ENCODE data around the gene CDH13.
A peak's percentile ranks its signal among the peaks of the same experiment; 100 is the strongest.

The CDH13 gene

GRCh38 chr16:82936941-82937551 is 310.3 kb downstream of the CDH13 start:
- no peaks in the 10 kb centered on the region for H3K27me3 Mint-ChIP-seq (ENCODE audit: low read depth, poor library complexity)
- peak overlapping the region; percentile 57 for H3K27ac Mint-ChIP-seq
- peaks cover 41% of the 10 kb centered on the region for H3K4me1 Mint-ChIP-seq
- H3K36me3 Mint-ChIP-seq (ENCODE audit: low read depth), result peaks cover 32% of the 10 kb centered on the region
- H3K9me3 Mint-ChIP-seq, result peaks cover 43% of the 10 kb centered on the region
- DNase-seq, result no peak
- peak overlapping the region; percentile 2 for H3K4me3 Mint-ChIP-seq
- no peak for TF ChIP-seq CTCF (IDR thresholded peaks at IDR 0.05)

DNA sequence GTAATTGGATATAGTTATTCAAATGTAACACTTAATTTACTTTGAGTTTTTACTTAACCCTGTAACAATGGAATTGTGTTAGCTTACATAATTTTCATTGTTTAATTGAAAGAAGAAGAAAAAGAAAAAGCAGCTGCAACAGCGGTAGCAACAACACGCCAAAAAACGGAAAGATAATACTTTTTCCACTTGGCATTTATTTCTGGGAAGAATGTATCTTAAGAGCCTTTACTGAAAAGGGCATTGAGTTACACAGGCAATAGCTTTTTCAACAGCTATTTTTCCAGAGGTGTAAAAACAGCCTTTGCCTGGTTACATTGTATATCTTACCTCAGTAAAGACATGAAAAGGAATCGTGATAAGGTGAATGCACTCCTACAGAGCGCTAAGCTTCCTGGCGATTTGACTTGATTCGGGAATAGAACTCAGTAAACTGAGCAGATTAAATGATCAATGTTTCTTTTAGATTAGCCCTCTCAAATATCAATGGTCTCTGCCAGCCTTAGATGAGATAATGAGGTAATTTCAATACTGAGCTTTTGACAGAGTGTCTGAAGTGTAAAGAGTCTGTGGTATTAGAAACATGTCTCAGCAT is 311.3 kb downstream of the CDH13 start:
- no peak overlapping the region for H3K4me3 Mint-ChIP-seq
- peaks cover 22% of the 10 kb centered on the region for H3K36me3 Mint-ChIP-seq (ENCODE audit: low read depth)
- peaks cover 41% of the 10 kb centered on the region for H3K4me1 Mint-ChIP-seq
- DNase-seq, result no peak
- no peaks in the 10 kb centered on the region for H3K27me3 Mint-ChIP-seq (ENCODE audit: low read depth, poor library complexity)
- no peak for TF ChIP-seq CTCF (IDR thresholded peaks at IDR 0.05)
- H3K27ac Mint-ChIP-seq, result peak overlapping the region; percentile 27
- H3K9me3 Mint-ChIP-seq, result peaks cover 33% of the 10 kb centered on the region

DNA sequence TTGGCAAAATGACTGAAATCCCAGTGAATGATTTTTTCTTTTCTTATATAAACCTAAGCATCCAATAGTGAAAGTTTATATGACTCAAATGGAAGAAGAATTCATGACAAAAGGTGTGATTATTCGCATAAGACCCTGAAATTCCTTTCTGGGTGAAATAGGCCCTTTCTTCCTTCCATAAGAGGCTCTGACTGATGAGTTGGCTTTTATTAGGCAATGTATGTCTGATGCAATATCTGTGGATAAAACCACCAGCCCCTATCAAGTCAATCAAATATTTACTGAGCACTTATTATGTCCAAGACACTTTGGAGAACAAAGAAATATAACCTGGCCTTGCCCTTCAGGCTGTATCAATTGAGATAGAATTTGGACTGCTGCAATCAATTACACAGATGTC is 316.6 kb downstream of the CDH13 start:
- Mint-ChIP-seq H3K27me3 (ENCODE audit: low read depth, poor library complexity) (no peaks in the 10 kb centered on the region), H3K4me3 (no peak overlapping the region), H3K4me1 (peaks cover 14% of the 10 kb centered on the region), H3K27ac (no peak overlapping the region), H3K9me3 (no peaks in the 10 kb centered on the region), H3K36me3 (ENCODE audit: low read depth) (no peaks in the 10 kb centered on the region)
- no peak for TF ChIP-seq CTCF (IDR thresholded peaks at IDR 0.05)
- no peak for DNase-seq

DNA sequence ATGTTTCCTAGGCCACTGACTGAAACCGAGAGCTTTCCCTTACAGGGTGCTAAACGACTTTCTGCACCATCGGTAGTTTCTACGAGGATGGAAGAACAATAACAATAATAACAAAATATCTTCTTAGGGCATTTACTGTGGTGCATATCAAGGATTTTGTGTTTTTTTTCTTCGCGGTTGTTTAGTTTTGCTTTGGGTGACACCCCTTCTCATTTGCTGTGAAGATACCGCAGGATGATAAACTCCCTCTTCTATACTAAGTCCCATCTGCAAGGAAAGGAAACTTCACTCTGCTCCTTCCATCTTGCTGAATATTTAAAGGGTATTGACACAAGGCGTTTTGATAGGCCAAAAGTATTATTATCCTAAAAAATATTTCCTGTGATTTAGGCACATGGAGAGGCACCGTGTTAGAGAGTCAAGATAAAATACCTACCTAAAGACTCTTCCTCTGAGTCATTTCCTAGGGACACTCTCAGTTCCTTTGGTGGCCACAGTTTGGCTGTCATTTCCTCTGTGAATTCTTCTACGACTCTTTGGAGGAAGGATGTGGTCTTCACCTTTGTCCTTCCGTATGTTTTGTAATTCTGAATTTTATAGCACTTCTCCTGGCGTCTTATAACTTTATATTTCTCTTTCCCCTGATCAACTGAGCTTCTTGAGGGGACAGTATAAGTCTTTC is 318.8 kb downstream of the CDH13 start:
- peaks cover 8% of the 10 kb centered on the region for H3K4me1 Mint-ChIP-seq
- TF ChIP-seq CTCF (IDR thresholded peaks at IDR 0.05), result no peak
- H3K27me3 Mint-ChIP-seq (ENCODE audit: low read depth, poor library complexity), result no peaks in the 10 kb centered on the region
- no peak for DNase-seq
- no peak overlapping the region for H3K27ac Mint-ChIP-seq
- no peaks in the 10 kb centered on the region for H3K36me3 Mint-ChIP-seq (ENCODE audit: low read depth)
- H3K4me3 Mint-ChIP-seq, result no peak overlapping the region
- peaks cover 3% of the 10 kb centered on the region for H3K9me3 Mint-ChIP-seq

DNA sequence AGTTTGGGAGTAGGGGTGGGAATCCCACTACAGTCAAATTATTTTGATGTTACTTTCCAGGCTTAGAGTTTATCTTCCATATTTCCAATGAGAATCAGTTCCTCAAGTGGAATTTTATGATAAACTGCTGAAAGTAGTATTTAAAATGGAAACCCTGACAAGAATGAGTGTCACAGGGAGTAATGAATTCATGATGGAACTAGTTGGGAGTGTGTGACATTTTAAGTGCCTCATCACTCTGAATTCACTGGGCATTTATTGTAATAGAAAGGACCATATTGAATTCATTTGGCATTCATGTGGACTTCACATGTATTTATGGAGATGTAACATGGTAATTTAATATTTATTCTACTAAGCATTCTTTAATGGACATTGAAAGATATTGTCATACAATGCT is 320.9 kb downstream of the CDH13 start:
- TF ChIP-seq CTCF (IDR thresholded peaks at IDR 0.05), result no peak
- H3K4me3 Mint-ChIP-seq, result no peak overlapping the region
- DNase-seq, result no peak
- peaks cover 6% of the 10 kb centered on the region for H3K27me3 Mint-ChIP-seq (ENCODE audit: low read depth, poor library complexity)
- peaks cover 8% of the 10 kb centered on the region for H3K4me1 Mint-ChIP-seq
- no peaks in the 10 kb centered on the region for H3K36me3 Mint-ChIP-seq (ENCODE audit: low read depth)
- H3K9me3 Mint-ChIP-seq, result peaks cover 4% of the 10 kb centered on the region
- no peak overlapping the region for H3K27ac Mint-ChIP-seq

All from nephron progenitor cell (in vitro differentiated cells).